ENCODE results near the gene SWT1.

DNA sequence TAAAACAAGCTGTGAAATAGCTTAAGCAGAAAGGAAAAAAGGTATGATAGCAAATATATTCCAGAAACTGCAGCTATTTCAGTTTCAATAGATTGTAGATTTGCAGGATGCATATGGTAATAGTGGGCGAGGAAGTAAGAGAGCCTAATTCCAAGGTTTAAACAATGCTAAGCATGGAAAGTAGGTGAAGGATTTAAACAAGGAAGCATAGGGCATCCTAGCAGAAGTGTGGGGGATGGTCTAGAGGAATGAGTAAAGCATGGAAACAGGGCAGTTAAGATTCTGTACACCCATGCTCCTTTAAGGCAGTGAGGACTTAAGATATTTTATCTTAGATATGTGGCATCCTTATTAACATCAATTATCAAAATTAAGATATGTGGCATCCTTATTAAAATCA lies 157.4 kb downstream of the SWT1 start:
- TF ChIP-seq EZH2phosphoT487 (IDR thresholded peaks at IDR 0.05; ENCODE audit: insufficient read depth, low read depth), result no peak
- TF ChIP-seq EZH2 (IDR thresholded peaks at IDR 0.05; ENCODE audit: insufficient read depth, poor library complexity, severe bottlenecking), result no peak

Measured in GM23248 (cell line).